ENCODE data around the gene ANXA4.
"Not testable (repeated sequence)": the region's sequence is repeated elsewhere in the genome, so short reads cannot be mapped to it uniquely, and the experiment has no call there.

The ANXA4 gene

DNA sequence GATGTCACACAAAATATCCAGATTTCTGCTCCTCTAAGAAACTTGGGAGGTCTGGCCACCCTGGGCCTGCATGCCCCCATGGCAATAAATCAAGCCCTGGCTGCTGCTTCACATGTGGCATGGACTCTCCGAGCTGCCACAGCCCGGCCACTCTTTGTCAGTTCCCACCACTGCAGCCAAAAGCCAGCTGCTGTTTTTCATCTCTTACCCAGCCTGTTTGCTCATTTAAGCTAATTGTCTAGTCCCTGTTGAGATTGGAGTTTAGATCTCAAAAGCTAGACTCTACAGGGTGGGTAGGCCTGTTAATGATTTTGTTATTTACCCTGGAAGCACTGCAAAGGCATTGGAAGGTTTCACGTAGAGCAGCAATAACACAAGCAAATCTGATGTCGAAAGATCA, 20.9 kb upstream of the ANXA4 start:
- no peak for DNase-seq

DNA sequence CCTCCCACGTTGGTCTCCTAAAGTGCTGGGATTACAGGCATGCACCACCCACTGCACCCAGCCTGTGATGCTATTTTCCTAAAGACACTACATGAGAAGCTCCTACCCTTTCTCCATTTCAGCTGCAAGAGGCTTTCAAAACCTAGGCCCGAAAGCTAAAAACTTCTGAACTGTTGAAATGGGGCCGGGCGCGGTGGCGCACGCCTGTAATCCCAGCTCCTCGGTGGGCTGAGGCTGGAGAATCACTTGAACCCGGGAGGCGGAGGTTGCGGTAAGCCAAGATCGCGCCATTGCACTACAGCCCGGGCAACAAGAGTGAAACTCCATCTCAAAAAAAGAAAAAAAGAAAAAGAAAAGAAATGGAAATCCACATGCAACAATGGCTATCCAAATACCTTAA, 18.1 kb upstream of the ANXA4 start:
- DNase-seq: no peak

DNA sequence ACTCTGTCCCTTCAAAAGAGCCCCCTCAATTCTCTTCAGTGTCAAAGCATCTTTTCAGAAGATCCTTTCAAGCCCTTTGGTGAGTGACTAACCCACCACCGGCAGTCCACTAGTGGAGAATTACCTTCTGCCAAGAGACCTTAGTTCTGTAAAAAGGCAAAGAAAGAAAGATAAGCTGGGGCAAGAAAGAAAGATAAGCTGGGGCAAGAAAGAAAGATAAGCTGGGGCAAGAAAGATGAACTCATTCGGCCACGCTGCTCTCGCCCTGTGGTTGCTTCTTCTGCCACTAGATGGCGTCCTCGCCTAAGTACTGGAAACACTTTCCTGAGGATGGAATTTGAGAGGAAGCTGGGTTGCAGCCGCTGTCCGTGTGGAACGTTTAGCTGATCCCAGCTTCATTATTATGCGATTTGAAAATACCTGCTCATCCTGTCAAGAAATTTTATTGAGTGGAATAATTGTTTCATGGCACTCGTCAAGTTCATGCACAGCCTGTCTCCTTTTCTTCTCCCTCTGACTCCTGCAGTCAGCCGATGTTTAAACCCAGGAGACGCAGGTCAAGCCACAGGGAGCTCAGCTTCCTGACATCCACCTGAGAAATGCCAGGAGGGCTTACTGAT, 17.3 kb upstream of the ANXA4 start:
- peak; percentile 97 for DNase-seq

DNA sequence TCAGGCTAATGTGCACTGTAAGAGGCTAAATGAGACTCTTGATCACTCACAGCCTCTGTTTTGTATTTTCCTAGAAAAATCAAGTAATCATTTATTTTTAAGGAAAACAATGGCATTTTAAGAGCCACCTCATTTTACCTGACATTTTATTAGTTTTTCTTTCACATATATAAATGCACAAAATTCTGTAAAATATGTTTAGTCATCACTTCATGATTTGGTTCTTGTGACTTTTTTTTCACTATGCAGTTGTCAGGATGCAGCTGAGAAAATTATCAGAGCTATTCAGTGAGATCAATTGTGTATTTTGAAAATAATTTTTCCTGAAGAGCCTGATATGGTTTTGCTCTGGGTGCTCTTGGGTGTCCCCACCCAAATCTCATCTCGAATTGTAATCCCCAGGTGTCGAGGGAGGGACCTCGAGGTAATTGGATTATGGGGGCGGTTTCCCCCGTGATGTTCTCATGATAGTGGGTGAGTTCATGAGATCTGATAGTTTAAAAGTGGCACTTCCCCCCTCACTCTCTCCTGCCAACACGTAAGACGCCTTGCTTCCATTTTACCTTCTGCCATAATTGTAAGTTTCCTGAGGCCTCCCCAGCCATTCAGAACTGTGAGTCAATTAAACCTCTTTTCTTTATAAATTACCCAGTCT, 16.1 kb upstream of the ANXA4 start:
- DNase-seq: no peak

GRCh38 chr2:69729266-69729665, 12.7 kb upstream of the ANXA4 start:
- no peak for DNase-seq

GRCh38 chr2:69729781-69730180, 12.2 kb upstream of the ANXA4 start:
- no peak for DNase-seq

- DNase-seq: no peak
Measured at GRCh38 chr2:69731147-69731970, 10.6 kb upstream of the ANXA4 start.

GRCh38 chr2:69733342-69734034, 8.4 kb upstream of the ANXA4 start:
- DNase-seq: no peak

DNA sequence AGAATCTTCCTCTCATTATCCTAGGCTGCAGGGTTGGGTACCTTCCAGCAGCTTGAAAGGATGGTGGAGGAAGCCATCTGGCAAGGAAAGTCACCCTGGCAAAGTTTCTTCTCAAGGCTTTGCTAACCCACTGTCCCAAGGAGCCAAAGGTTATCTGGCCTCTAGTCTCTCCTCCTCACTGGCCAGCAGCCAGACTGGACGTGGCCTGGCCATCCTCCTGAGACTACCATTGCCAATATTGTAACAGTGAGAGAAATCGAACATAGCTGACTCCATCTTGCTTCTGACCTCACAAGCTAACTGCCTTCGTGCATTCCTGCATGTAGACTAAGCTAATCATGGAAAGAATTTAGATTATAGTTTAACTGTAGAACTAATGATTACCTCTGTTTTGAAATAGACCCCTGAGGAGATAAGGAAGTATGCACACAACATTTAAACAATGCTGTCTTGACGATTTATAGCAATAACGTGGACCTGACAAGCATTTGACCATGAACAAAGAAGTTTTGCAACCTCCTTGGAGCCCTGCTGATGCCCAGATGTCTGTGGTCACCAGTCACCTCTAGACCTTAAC, 7.8 kb upstream of the ANXA4 start:
- DNase-seq: no peak

- DNase-seq: no peak
Measured at GRCh38 chr2:69734854-69735544, 6.9 kb upstream of the ANXA4 start.

DNA sequence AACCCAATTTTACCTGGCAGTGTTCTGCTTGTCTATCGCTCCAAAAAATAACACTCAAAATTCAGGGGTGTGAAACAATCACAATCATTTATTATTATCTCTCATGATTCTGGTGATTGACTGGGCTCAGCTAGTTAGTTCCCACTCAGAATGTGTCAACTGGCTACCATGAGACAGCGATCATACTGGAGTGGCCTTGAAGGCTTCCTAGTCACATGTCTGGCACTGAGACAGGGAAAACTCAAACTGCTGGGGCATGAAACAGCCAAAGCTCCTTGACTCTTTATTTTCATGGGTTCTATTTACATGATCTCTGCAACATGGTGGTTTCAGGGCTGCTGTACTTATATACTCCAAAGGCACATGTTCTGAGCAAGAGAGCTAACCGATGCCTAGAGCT, 6.2 kb upstream of the ANXA4 start:
- no peak for DNase-seq

- DNase-seq: not testable (repeated sequence)
Measured at GRCh38 chr2:69738149-69738548, 3.8 kb upstream of the ANXA4 start.

- DNase-seq: no peak
Measured at GRCh38 chr2:69740502-69740951, 1.4 kb upstream of the ANXA4 start.

DNA sequence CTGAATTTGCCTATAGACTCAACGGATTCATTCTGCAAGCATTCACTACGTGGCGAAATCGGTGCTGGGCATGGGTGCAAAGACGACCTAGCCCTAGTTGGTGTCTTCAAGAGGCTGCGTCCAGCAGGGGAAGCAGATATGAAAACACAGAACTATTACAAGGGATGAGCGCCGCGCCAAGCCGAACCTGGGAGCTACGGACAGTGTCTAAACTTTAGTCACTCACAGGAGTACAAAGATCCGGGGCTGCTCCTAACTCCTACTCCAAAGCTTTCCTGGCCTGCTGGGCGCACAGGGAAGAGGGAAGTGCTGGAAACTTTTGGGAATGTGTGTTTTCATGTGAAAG, 732 bp upstream of the ANXA4 start:
- peak; percentile 70 for DNase-seq

DNA sequence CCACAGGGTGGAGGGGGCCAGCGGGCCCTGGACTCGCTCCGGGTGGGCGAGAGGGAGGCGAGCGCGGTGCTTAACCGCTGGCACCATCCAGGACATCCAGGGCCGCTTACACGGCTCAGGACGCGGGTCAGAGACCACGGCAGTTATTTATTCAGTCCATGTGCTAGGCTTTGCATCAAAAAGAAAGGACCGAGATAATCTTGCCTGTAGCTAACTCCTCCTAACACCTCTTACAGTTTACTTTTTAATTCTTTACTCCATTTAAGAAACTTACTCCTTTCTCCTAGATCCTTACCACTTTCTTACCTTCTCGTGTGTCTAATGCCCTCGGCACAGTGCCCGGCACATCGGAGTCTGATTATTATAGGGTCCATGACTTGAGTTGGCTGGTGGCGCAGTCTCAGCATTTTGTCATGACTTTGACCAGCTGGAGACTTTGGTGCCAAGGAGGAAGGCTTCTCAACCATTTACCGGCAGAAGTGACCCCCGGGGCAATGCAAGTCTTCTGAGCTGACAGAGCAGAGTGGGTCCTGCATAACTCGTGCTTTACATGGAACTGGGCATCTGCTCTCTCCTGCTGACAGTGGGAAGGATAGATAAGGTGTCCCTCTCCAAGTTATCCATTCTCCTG, 503 bp downstream of the ANXA4 start:
- DNase-seq: no peak

- no peak for DNase-seq
Measured at GRCh38 chr2:69743847-69744264, 1.9 kb downstream of the ANXA4 start.

DNA sequence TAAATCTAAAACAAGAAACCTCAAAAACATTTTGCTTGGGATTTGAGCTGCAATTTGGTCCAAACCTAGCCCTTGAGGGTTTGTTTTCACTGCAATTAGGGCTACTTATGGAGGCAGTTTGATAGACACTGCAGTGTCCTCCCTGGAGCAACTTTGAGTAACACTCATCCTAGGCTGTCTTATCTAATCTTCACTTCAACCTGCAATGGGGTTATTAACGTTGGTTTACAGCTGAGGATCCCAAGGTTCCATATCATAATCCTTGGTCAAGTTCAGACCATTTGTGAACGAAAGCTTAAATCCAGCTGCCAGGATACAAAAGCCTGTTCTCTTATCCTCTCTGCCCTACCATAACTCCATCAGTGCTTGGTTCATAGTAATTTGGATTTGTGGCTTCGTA, 2.5 kb downstream of the ANXA4 start:
- DNase-seq: no peak

DNA sequence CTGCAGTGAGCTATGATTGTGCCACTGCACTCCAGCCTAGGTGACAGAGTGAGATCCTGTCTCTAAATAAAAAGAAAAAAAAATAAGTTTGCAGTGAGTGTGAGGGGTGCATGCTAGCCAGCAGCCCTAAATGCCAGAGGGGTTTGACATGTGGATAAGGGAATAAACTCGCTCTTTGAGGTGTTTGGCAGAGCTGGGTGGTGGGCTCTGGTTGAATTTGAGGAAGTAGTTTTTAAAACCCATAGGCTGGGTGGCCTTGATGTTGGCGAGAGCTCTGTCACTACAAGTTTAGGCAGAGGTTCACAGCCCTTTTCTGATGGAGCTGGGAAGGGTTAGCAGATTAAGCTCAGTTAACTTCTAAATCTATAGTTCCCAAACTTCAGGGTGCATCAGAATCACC, 3.1 kb downstream of the ANXA4 start:
- DNase-seq: no peak

DNA sequence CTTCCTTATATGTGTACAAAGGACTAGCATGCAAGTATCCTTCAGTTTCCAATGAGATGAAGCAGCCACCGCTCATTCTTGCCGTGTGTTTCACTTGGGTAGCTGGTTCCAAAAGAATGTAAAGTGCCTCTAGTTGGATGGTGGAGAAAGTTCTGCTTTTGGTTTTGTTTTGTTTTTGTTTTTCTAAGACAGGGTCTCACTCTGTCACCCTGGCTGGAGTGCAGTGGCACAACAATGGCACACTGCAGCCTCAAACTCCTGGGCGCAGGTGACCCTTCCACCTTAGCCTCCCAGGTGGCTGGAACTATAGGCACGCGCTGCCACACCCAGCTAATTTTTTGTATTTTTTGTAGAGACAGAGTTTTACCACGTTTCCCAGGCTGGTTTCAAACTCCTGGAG, 8.3 kb downstream of the ANXA4 start:
- DNase-seq: no peak

- DNase-seq: no peak
Measured at GRCh38 chr2:69753659-69754363, 11.9 kb downstream of the ANXA4 start.

- DNase-seq: no peak
Measured at GRCh38 chr2:69754633-69755032, 12.7 kb downstream of the ANXA4 start.
